ENCODE measurements around the gene OR2F1. TPM values are rescaled to one million over a fixed set of nuclear protein-coding genes. Genes with fewer than 3 reads are reported as not detected.

The OR2F1 gene
- total RNA-seq, 1 donor from 2014 or later, result not detected

GRCh38 chr7:143979998-143980397, 25.4 kb downstream of the OR2F1 start:
- TF ChIP-seq CTCF (IDR thresholded peaks at IDR 0.05), result no peak
- intact Hi-C loops (cut with micrococcal nuclease), result no loop called here
- POLR2A ChIA-PET, result no interaction called here
- Mint-ChIP-seq H3K27me3 (no peaks in the 10 kb centered on the region), H3K9me3 (no peaks in the 10 kb centered on the region), H3K36me3 (ENCODE audit: low read depth) (no peaks in the 10 kb centered on the region), H3K4me3 (no peak overlapping the region), H3K4me1 (no peaks in the 10 kb centered on the region), H3K27ac (no peak overlapping the region)
- DNase-seq (no peak), ATAC-seq (ENCODE audit: low read depth) (no peak)
- CTCF ChIA-PET, result no interaction called here

- Mint-ChIP-seq H3K4me3 (no peak overlapping the region), H3K27ac (no peak overlapping the region), H3K4me1 (no peaks in the 10 kb centered on the region), H3K36me3 (ENCODE audit: low read depth) (no peaks in the 10 kb centered on the region), H3K9me3 (no peaks in the 10 kb centered on the region), H3K27me3 (no peaks in the 10 kb centered on the region)
- intact Hi-C loops (cut with micrococcal nuclease), result no loop called here
- POLR2A ChIA-PET, result no interaction called here
- CTCF ChIA-PET, result no interaction called here
- TF ChIP-seq CTCF (IDR thresholded peaks at IDR 0.05), result no peak
- DNase-seq, result no peak
- ATAC-seq (ENCODE audit: low read depth), result no peak
Observed at GRCh38 chr7:143980746-143981510, 26.3 kb downstream of the OR2F1 start.

- H3K36me3 Mint-ChIP-seq (ENCODE audit: low read depth), result no peaks in the 10 kb centered on the region
- peaks cover 1% of the 10 kb centered on the region for H3K9me3 Mint-ChIP-seq
- no peak overlapping the region for H3K27ac Mint-ChIP-seq
- POLR2A ChIA-PET, result no interaction called here
- no peaks in the 10 kb centered on the region for H3K27me3 Mint-ChIP-seq
- CTCF ChIA-PET, result no interaction called here
- intact Hi-C loops (cut with micrococcal nuclease), result no loop called here
- ATAC-seq (ENCODE audit: low read depth) (no peak), DNase-seq (no peak)
- TF ChIP-seq CTCF (IDR thresholded peaks at IDR 0.05), result no peak
- no peaks in the 10 kb centered on the region for H3K4me1 Mint-ChIP-seq
- H3K4me3 Mint-ChIP-seq, result no peak overlapping the region
Observed at GRCh38 chr7:143983960-143984359, 29.3 kb downstream of the OR2F1 start.

GRCh38 chr7:143987513-143987912, 32.9 kb downstream of the OR2F1 start:
- Mint-ChIP-seq H3K4me1 (no peaks in the 10 kb centered on the region), H3K36me3 (ENCODE audit: low read depth) (no peaks in the 10 kb centered on the region), H3K27ac (no peak overlapping the region), H3K4me3 (no peak overlapping the region), H3K27me3 (no peaks in the 10 kb centered on the region), H3K9me3 (peaks cover 15% of the 10 kb centered on the region)
- ATAC-seq (ENCODE audit: low read depth) (no peak), DNase-seq (no peak)
- no peak for TF ChIP-seq CTCF (IDR thresholded peaks at IDR 0.05)
- ChIA-PET POLR2A (no interaction called here), CTCF (no interaction called here)
- intact Hi-C loops (cut with micrococcal nuclease), result no loop called here

- POLR2A ChIA-PET, result no interaction called here
- no peak for ATAC-seq (ENCODE audit: low read depth)
Observed at GRCh38 chr7:143988976-143989745, 34.5 kb downstream of the OR2F1 start.

More at GRCh38 chr7:143988976-143989745, 34.5 kb downstream of the OR2F1 start:
- intact Hi-C loops (cut with micrococcal nuclease), result no loop called here
- Mint-ChIP-seq H3K27ac (no peak overlapping the region), H3K9me3 (peaks cover 15% of the 10 kb centered on the region), H3K4me3 (no peak overlapping the region), H3K4me1 (no peaks in the 10 kb centered on the region), H3K36me3 (ENCODE audit: low read depth) (no peaks in the 10 kb centered on the region), H3K27me3 (no peaks in the 10 kb centered on the region)
- CTCF ChIA-PET, result no interaction called here
- TF ChIP-seq CTCF (IDR thresholded peaks at IDR 0.05), result no peak
- DNase-seq, result no peak

All from activated B cell treated with CpG ODN at 0.5 μM for 24 hours (primary cell).